HG02973 (cell line): ENCODE results near the gene GIPC3.

Experiments used
- ATAC-seq: cut with Tn5 transposase; IDR thresholded peaks from one replicate; pipeline ENCODE4 v1.9.1; 2021; ENCODE audit warnings: moderate library complexity; ENCODE audit not compliant: unreplicated experiment

The GIPC3 gene

DNA sequence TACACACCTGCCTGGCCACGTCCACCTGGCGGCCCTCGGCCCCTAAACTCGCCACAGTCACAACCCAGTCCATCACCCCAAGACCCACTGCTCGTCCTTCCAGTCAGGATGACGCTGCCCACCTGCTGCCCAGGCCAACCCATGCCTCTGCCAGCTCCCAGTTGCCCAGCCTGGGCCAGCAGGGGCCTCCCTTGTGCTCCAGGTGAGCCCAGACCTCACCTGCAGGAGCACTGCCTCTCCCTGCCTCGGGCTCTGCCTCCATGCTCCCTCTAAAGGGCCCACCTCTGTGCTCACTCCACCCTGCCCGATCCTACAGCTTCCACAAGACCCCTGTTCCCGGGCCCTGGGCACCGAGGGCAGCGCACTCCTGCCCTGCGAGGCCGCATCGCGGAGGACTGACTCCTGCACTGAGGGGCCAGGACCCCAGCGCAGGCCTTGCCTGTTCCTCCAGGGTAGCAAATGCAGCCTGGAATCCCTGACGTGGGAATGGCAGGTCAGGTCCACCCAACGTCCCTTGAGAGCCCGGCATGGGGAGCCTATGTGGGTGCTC lies 49.3 kb downstream of the GIPC3 start:
- ATAC-seq: no peak

DNA sequence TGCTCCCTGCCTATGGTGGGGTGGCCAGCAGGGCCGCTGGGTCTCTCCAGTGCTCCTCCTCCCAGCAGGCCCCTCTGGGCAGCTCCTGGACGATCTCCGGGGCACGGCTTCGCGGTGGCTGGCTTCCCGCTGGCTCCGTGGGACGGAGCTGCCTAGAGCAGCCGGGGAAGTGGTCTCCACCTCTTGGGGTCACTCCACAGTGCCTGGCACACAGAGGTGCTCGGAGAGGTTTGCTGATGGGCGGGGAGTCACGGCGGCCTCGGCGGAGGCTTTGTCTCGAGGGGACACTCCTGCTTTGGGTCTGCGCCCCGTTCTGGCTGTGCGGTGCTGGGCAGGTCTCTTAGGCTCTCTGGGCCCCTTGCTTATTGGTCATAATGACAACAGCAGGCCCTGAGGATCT lies 51.2 kb downstream of the GIPC3 start:
- ATAC-seq: no peak

DNA sequence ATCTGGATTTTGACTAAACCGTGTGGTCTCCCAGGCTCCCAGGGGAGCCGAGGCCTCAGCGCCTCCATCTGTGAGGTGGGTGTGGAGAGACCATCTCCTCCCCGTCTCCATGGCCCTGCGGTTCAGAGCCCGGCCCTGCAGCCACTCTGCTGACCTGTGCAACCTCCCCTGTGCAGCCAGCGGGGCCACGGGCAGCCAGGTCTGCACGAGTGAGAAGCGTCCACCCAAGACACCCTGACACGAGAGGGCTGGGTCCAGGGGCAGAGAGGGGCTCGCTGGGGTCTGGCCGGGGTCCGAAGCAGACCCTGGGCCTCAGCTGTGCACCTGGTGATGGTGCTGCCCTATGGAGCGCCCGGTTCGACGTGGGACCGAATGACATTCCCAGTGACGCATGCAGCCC lies 51.7 kb downstream of the GIPC3 start:
- no peak for ATAC-seq

DNA sequence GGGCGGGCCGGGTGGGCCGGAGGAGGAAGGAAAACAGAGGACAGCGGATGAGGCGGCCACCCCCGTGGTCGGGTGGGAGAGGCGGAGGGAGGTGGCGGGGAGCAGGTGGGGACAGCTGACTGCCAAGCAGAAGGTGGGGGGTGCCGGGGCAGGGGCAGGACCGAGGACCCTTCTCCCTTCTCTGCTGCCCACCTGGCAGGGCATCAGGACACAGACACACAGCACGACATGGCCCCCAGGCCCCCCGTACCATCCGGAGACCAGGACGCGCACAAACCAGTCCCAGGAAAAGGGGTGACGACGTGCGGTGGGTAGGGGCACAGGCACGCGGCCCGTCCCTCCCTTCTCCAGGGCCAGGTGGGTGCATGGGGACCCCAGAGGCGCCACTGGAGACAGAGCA lies 52.3 kb downstream of the GIPC3 start:
- ATAC-seq: no peak

DNA sequence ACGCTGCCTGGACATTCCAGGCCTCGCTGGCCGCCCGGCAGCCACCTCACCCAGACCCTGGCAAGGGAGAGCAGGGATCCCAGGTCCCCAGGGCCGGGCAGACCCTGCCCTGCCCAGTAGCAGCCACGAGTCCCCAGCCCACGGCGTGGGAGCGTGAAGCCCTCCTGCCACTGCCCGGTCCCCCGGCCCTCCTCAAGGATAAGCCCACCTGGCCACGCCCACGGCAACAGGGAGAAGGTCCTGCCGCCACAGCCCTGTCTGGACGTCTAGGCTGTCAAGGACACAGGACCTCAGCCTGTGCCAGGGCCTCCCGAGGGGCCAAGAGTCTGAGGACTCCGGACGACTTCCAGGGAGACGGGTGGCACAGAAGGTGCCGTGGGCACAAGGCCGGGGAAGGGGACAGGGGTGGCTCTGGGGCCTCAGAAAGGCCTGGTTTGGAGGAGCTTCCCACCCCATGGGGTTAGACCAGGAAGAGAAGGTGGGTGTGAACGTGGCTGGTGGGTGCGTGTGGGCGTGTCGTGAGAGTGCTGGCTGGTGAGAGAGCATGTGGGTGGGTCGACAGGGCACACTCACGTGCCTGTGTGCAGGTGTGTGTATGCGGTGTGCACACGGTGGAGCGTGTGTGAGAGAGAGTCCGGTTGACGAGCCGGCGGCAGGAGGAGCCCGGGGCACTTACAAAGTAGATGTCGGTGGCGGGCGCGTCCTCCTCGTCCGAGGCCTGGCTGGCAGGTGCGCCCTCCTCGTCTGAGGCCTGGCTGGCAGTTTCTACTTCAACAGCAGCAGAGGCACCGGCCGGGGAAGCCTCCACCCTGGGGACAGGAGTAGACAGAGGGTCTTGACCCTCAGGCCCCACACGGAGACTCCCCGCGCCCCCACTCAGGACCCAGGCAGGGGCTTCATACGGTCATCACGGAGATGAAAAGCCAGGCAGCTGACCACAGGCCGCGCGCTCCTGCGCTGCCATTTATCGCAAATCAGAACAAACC lies 53.2 kb downstream of the GIPC3 start:
- ATAC-seq: no peak

DNA sequence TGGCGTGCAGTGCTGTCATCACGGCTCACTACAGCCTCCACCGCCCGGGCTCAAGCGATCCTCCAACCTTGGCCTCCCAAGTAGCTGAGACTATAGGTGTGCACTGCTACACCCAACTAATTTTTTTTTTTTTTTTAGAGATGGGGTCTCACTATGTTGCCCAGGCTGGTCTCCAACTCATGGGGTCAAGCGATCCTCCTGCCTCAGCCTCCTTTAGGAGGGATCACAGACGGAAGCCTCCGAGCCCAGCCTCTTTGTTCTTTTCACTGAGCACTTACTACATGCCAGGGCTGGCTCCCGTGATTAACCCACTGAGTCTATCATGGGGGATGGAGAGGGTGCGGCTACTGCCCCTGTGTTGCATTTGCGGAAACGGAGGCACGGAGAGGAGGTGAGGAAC lies 54.2 kb downstream of the GIPC3 start:
- ATAC-seq: no peak

DNA sequence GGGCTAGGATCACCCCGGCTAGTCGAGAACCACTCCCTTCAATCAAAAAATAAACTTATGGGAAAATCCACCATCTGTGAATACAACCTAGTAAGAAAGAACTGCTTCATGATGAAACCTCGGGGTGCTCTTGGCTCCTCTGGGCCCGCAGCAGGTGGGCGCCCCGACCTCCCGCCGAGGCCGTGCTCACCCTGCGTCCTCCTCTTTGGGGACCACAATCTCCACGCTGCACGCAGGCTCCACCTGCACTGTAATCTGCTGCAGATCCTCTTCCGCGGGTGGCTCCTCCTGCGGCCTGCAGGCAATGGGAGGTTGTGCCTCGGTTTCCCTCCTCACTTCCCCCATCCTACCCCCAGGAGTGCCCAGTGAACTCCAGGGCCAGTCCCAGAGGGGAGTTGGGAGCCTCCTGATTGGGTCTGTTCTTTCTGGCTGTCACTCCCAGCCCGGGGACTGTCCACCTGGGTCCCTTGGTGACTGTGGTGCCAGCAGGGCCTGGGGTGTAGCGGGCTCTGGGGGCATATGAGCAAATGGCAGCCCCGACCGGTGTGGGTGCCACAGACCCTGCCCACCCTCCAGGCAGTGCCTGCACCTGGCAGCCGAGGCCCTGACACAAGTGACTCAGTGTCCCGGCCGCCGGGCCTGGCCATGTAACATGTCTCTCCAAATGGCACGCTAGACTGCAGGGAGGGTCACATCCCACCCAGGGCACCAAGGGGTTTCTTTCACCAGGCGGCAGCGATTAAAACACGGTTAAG lies 56.4 kb downstream of the GIPC3 start:
- ATAC-seq: no peak

DNA sequence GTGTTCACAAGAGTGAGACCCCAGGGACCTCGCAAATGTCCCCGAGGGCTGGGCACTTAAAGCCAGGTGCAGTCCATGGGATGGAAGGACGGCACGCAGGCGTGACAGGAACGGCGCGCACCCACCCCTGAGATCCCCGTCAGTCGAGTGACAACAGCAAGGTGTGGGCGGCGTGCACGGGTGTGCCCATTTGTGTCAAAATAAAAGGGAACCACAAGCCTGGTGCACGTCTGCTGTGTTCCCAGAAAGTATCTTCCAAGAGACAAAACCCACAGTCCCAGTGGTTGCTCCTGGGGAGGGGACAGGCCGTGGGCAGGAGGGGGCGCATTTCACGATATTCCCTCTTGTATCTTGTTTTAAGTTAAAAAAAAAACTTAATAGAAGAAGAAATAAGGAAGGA lies 57.0 kb downstream of the GIPC3 start:
- ATAC-seq: no peak
